ENCODE measurements around the gene MTMR11. TPM values are rescaled to one million over a fixed set of nuclear protein-coding genes. Genes with fewer than 3 reads are reported as not detected.
A peak's percentile ranks its signal among the peaks of the same experiment; 100 is the strongest.

MTMR11 gene
- total and polyA plus RNA-seq, 9 of the 15 experiments (the other 6 are each of a cell fraction or from before 2014, with no cell fraction given), result 0.09 to 1.6 (median 0.51) TPM

GRCh38 chr1:149885339-149886120 lies 51.1 kb downstream of the MTMR11 start (continued):
- peak; percentile 12; the same call in 1 of the 2 replicates for TF ChIP-seq ARID4B (CRISPR knock-in tag; IDR thresholded peaks at IDR 0.05)
- TF ChIP-seq ELK1 (CRISPR knock-in tag; IDR thresholded peaks at IDR 0.05), result no peak
- peak; percentile 92; the same call in 1 of the 2 replicates for TF ChIP-seq HNRNPUL1 (IDR thresholded peaks at IDR 0.05; ENCODE audit: low read length)
- no peak for TF ChIP-seq ZNF197 (CRISPR knock-in tag; IDR thresholded peaks at IDR 0.05; ENCODE audit: low read depth)
- no peak for TF ChIP-seq ILF3 (IDR thresholded peaks at IDR 0.05; ENCODE audit: borderline replicate concordance)
- no peak for TF ChIP-seq BRD9 (IDR thresholded peaks at IDR 0.05; ENCODE audit: low read depth, partially characterized antibody)
- TF ChIP-seq, protein P1, sequence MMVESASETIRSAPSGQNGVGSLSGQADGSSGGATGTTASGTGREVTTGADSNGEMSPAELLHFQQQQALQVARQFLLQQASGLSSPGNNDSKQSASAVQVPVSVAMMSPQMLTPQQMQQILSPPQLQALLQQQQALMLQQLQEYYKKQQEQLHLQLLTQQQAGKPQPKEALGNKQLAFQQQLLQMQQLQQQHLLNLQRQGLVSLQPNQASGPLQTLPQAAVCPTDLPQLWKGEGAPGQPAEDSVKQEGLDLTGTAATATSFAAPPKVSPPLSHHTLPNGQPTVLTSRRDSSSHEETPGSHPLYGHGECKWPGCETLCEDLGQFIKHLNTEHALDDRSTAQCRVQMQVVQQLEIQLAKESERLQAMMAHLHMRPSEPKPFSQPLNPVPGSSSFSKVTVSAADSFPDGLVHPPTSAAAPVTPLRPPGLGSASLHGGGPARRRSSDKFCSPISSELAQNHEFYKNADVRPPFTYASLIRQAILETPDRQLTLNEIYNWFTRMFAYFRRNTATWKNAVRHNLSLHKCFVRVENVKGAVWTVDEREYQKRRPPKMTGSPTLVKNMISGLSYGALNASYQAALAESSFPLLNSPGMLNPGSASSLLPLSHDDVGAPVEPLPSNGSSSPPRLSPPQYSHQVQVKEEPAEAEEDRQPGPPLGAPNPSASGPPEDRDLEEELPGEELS (CRISPR knock-in tag; IDR thresholded peaks at IDR 0.05; ENCODE audit: borderline replicate concordance), result 0 out of 2 replicates have a peak, but pooled peaks have one; percentile 28
- no peak for TF ChIP-seq ZNF408 (CRISPR knock-in tag; IDR thresholded peaks at IDR 0.05; ENCODE audit: low read depth)
- TF ChIP-seq, protein P2, sequence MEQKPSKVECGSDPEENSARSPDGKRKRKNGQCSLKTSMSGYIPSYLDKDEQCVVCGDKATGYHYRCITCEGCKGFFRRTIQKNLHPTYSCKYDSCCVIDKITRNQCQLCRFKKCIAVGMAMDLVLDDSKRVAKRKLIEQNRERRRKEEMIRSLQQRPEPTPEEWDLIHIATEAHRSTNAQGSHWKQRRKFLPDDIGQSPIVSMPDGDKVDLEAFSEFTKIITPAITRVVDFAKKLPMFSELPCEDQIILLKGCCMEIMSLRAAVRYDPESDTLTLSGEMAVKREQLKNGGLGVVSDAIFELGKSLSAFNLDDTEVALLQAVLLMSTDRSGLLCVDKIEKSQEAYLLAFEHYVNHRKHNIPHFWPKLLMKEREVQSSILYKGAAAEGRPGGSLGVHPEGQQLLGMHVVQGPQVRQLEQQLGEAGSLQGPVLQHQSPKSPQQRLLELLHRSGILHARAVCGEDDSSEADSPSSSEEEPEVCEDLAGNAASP (IDR thresholded peaks at IDR 0.05), result no peak
- no peak for TF ChIP-seq ZSCAN32 (CRISPR knock-in tag; IDR thresholded peaks at IDR 0.05)
- peak; percentile 69; the same call in 1 of the 2 replicates for TF ChIP-seq PKNOX1 (IDR thresholded peaks at IDR 0.05)
- TF ChIP-seq CTCFL (IDR thresholded peaks at IDR 0.05; ENCODE audit: borderline replicate concordance, insufficient read depth, low read depth, low read length, poor library complexity, severe bottlenecking), result no peak

Data from K562 (cell line).